GM12874 (cell line): Measurements from ENCODE around the gene RTN4RL2.

ENCODE experiments used
- TF ChIP-seq, protein P1 (sequence below): IDR thresholded peaks from 2 replicates; pipeline ENCODE4 v1.5.1; 2011; ENCODE audit warnings: low read depth, mild to moderate bottlenecking, control low read depth, low read length, moderate library complexity; ENCODE audit not compliant: insufficient read depth

The RTN4RL2 gene

DNA sequence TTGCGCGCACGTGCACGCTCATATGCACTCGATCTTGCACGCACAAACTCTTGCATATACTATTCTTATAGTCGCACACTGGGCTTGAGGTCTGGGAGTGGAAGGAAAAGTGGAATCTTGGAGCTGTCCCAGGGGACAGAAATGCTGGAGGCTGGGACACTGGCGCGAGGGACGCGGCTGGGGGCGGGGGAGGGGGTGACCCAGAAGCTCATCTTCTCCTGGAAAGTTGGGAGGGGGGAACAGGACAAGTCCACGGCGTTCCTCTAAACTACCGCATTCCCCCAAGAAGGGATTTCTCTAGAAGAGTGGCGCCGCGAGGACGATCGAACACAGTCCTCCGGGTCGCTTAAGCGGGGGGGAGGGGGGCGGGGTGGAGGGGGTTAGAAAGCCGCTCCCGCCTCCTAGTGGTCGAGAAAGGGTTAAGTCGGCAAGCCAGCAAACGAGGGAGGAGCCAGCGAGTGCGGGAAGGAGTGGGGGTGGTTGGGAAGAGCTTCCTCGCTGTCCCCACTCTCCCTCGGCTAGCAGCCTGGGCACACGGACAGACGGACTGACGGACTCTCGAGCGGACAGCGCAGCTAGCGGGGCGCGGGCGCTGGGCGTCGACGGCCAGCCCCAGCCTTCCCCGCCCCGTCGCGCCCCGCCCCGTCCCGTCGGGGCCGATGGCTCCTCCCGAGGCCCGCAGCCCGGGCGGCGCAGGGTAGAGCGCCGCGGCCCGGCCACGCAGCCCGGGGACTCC is at the start of gene RTN4RL2:
Gene RTN4RL2, plus strand, starts transcription at position 507 of the 736 bp plus-strand sequence. CDS start 338 bp downstream, outside the sequence.
- TF ChIP-seq, protein P1, sequence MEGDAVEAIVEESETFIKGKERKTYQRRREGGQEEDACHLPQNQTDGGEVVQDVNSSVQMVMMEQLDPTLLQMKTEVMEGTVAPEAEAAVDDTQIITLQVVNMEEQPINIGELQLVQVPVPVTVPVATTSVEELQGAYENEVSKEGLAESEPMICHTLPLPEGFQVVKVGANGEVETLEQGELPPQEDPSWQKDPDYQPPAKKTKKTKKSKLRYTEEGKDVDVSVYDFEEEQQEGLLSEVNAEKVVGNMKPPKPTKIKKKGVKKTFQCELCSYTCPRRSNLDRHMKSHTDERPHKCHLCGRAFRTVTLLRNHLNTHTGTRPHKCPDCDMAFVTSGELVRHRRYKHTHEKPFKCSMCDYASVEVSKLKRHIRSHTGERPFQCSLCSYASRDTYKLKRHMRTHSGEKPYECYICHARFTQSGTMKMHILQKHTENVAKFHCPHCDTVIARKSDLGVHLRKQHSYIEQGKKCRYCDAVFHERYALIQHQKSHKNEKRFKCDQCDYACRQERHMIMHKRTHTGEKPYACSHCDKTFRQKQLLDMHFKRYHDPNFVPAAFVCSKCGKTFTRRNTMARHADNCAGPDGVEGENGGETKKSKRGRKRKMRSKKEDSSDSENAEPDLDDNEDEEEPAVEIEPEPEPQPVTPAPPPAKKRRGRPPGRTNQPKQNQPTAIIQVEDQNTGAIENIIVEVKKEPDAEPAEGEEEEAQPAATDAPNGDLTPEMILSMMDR: peak; percentile 64

- TF ChIP-seq, protein P1: no peak
Observed at GRCh38 chr11:57413681-57414080, 46.6 kb upstream of the RTN4RL2 start.

GRCh38 chr11:57414612-57415212 is 45.6 kb upstream of the RTN4RL2 start:
- TF ChIP-seq, protein P1: no peak

GRCh38 chr11:57416436-57416835 is 43.9 kb upstream of the RTN4RL2 start:
- TF ChIP-seq, protein P1: no peak

DNA sequence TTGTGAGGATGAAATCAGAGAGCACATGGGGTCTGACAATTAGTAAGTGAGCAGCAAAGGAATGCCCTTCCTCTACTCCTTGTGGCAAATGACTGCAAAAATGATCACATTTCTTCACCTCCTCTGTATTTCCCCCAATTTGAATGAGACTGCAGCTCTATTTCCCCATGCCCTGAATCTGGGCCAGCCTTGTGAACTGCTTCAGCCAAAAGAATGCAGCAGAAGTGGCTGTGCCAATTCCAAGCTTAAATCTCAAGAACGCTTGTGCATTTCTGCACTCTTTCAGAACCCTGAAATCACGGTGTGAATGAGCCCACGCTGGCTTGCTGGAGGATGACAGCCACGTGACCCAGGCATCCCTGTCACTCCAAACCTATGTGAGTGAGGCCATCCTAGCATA is 43.3 kb upstream of the RTN4RL2 start:
- TF ChIP-seq, protein P1: no peak

- TF ChIP-seq, protein P1: no peak
Observed at GRCh38 chr11:57418131-57418530, 42.2 kb upstream of the RTN4RL2 start.

- TF ChIP-seq, protein P1: no peak
Observed at GRCh38 chr11:57419146-57419545, 41.2 kb upstream of the RTN4RL2 start.
